Measurements from ENCODE around the gene SLIT1. TPM values are rescaled to one million over a fixed set of nuclear protein-coding genes. Genes with fewer than 3 reads are reported as not detected.
"Not testable (repeated sequence)": the region's sequence is repeated elsewhere in the genome, so short reads cannot be mapped to it uniquely, and the experiment has no call there.

Gene SLIT1
- total RNA-seq, 1 experiment from 2014 or later: not detected

DNA sequence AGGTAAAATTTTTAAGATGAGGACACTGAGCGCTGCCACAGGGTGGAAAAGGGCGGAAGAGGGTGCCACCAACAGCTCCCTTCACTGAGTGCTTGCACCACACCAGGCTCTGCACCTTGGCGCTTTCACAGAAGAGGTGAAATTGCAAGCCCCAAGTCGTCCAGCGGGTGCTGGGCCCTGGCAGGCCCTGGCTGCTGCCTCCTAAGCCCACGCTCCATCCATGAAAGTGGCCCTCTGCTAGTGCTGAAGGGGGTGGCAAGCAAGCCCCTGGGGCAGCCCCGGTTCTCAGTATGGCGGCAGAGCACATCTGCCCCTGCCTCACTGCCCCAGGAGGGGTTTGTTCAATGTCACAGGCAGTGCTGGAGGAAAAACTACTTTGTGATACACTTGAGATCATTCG, 95.1 kb downstream of the SLIT1 start:
- H3K4me3 ChIP-seq: no peak overlapping the region
- no peaks in the 10 kb centered on the region for H3K36me3 ChIP-seq
- H3K27me3 ChIP-seq: 0 out of 2 replicates have a peak, but pooled peaks cover 3% of the 10 kb centered on the region
- DNase-seq: no peak
- H3K9me3 ChIP-seq: no peaks in the 10 kb centered on the region

DNA sequence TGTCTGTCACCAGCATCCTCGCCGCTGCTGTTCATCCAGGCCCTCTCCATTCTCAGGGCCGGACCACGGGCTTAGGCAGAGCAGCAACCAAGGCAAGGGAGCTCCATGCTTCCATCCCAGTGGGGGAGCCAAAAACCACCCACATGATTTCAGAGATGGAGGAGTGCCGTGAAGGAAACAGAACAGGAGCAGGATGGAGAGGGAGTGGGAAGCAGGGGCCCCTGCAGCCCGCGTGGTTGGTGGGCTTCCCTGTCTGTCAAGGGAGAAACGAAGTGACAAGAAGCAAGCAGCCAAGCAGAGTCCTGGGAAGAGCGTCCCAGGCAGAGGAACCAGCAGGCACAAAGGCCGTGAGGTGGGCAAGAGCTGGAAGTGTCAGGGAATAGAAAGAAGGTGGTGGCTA, 95.7 kb downstream of the SLIT1 start:
- Histone ChIP-seq H3K36me3 (no peaks in the 10 kb centered on the region), H3K4me3 (no peak overlapping the region), H3K27me3 (0 out of 2 replicates have a peak, but pooled peaks cover 3% of the 10 kb centered on the region), H3K9me3 (no peaks in the 10 kb centered on the region)
- no peak for DNase-seq

DNA sequence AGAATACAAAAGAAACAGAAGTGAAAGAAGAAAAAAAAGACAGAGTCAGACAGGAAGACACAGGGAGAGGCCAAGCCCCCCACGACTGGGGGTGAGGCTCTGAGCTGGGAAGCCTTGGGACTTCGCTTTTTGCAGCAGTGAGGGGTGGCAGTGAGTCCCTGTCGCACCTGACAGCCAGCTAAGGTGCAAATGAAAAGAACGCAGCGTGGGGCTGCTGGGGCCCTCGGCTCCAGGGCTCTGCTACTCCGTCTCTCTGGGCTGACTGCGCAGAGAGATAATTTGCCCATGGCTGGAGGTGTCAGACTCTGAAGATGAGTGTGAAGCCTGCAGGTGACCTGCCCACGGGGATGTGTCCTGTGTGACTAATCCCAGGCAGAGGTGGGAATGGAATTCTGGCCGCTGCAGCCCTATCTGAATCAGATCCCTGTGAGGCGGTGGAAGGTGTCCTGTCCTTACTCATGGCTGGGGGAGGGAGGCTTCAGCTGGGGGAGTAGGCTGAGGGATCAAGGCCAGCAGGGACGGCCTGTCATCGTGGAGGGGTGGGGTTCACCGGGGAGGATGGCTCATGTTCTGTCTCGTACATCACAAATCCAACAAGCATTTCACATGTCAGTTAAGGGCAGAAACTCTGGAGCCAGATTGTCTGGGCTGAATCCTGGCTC, 96.4 kb downstream of the SLIT1 start:
- Histone ChIP-seq H3K27me3 (0 out of 2 replicates have a peak, but pooled peaks cover 3% of the 10 kb centered on the region), H3K4me3 (no peak overlapping the region), H3K36me3 (no peaks in the 10 kb centered on the region), H3K9me3 (no peaks in the 10 kb centered on the region)
- DNase-seq: no peak

DNA sequence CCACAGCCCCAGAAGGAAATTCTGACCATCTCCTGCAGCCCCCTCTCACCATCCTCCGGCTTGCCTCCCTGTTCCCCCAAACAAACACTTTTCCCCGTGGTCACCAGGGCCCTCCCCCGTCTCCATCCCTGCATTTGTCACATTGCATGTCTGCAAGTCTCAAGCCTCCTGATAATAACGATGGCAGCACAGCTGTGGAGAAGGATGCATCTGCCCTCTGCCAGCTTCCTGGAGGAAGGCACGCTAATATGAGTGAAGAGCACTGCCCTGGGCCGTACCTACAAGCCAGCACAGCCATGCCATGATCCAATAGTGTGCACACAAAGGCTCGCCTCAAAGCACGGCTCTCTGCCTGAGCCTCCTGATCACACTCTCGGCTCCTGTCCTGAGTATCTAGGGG, 98.5 kb downstream of the SLIT1 start:
- Histone ChIP-seq H3K27me3 (0 out of 2 replicates have a peak, but pooled peaks cover 3% of the 10 kb centered on the region), H3K9me3 (no peaks in the 10 kb centered on the region), H3K36me3 (no peaks in the 10 kb centered on the region), H3K4me3 (no peak overlapping the region)
- no peak for DNase-seq

DNA sequence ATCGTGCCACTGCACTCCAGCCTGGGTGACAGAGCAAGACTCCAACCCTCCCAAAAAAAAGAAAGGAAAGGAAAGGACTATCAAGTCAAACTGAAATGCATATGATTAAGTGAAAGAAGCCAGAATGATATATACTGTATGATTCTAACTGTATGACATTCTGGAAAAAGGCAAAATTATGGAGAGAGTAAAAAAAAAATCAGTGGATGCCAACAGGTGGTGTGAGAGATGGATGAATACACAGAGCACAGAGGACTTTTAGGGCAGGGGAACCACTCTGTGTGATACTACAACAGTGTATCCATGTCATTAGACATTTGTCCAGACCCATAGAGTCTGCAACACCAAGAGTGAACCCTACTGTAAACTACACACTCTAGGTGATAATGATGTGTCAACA, 99.2 kb downstream of the SLIT1 start:
- Histone ChIP-seq H3K36me3 (no peaks in the 10 kb centered on the region), H3K9me3 (no peaks in the 10 kb centered on the region), H3K27me3 (0 out of 2 replicates have a peak, but pooled peaks cover 3% of the 10 kb centered on the region), H3K4me3 (no peak overlapping the region)
- no peak for DNase-seq

DNA sequence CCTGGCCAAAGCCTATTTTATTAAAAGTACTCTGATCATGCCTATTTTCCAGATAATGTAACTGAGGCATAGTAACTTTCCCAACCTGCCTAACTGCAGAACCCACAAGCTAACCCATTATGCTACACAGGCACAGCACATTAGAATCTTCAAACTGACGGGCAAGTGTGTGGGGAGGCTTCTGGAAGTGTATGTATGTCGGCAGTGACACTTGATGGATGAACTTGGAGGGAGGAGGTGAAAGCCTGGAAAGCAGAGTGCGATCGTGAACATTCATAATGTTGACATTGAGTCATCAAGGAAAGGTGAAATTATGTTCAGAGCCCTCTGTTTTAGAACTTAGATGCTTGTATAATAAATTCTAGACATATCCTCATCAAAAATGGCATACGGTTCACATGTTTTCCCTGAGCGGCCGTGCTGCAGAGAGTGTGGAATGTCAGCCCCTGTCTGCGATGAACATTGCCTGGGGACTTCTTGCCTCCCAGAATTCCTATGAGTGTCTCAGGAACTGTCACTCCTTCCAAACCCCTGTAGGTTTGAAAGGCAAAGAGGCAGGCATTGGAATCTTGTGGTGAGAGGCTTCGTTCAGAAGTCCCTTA, 102.4 kb downstream of the SLIT1 start:
- Histone ChIP-seq H3K9me3 (no peaks in the 10 kb centered on the region), H3K36me3 (no peaks in the 10 kb centered on the region), H3K27me3 (no peaks in the 10 kb centered on the region), H3K4me3 (no peak overlapping the region)
- no peak for DNase-seq

DNA sequence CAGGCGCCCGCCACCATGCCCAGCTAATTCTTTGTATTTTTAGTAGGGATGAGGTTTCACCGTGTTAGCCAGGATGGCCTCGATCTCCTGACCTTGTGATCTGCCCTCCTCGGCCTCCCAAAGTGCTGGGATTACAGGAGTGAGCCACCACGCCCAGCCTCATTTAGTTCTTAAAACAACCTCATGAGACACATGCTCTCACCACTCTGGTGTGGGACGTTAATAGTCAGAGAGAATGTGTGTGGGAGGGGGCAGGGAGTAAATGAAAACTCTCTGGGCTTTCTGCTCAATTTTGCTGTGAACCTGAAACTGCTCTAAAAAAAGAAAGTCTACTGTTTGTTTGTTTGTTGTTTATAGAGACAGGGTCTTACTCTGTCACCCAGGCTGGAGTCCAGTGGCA, 103.2 kb downstream of the SLIT1 start:
- DNase-seq, H3K9me3 ChIP-seq, H3K4me3 ChIP-seq, H3K36me3 ChIP-seq, H3K27me3 ChIP-seq: not testable (repeated sequence)

DNA sequence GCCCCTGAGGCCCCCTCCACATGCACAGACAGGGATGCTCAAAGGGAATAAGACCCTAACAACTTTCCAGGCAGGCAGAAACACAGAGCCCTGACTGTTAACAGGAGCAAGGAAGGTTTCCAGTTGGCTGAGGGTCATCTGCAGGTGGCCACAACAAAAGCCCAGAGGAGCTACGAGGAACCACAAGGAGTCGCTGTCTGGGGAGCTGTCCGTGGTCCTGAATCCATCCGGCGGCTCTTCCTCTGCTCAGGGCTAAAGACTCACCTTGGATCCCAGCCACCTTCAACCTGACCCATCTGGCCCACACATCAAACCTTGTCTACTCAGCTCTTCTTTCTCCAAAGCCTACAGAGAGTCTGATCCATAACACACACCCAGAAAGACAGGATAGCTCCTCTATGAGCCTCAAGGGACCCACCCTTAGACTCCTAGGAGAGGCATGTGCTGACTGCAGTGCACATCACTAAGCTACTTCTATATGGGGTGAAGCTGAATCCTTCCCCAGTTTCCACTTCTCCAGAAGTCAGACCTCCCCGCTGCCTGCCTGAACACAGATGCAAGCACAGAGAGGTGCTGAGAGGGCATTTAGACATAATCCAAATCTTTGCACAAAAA, 104.0 kb downstream of the SLIT1 start:
- Histone ChIP-seq H3K4me3 (no peak overlapping the region), H3K9me3 (no peaks in the 10 kb centered on the region), H3K36me3 (no peaks in the 10 kb centered on the region), H3K27me3 (no peaks in the 10 kb centered on the region)
- peak; percentile 32 for DNase-seq

DNA sequence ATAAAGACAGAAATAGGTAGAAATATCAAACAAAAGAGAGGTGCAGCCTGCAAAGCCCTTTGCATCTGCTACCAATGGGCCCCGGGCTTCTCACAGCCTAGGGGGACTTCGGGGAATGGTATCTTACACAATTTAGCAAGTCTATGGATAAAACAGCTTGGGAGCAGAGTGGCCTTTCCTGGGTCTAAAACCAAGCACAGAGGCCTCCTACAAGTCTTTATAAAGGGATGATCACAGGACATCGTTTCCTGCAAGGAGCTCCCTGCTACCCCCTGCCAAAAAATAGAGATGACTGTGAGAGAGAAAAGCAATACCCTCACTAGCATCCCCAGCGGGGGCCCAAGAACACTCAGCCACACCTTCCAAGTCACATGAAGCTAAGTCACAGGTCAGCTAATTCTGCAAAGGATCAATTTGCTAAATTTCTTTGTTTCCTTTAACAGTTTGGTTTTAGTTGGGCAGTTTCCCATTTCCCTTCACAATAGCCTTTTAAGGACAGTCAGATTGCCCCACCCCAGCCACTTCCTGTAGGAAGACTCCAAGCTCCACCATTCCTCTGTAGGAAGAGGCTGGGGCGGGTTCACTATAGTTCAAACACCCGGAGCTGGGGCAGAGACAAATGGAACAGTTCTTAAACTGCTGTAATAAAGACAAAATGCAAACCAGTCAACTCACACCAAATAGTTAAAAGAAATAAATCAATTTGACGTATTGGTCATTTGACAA, 105.5 kb downstream of the SLIT1 start:
- no peaks in the 10 kb centered on the region for H3K27me3 ChIP-seq
- no peaks in the 10 kb centered on the region for H3K9me3 ChIP-seq
- DNase-seq: no peak
- no peaks in the 10 kb centered on the region for H3K36me3 ChIP-seq
- H3K4me3 ChIP-seq: no peak overlapping the region

DNA sequence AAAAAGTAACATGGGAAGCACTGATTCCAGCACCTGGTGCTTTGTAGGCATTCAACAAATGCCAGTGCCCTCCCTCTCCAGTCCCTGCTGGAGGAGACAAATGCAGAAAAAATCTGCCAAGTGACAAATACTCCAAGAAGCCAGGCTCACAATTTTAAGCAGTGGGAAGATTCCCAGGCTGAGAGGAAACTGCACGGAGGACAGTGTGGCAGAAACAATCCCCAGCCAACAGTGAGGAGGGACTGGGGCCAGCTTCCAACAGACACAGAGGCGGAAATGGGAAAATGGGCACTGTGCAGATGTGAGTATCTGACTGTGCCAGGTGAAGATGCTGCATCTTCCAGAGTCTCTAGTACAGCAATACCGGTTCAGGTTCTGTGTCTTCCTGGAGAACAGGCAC, 106.3 kb downstream of the SLIT1 start:
- H3K9me3 ChIP-seq: no peaks in the 10 kb centered on the region
- no peak overlapping the region for H3K4me3 ChIP-seq
- no peaks in the 10 kb centered on the region for H3K36me3 ChIP-seq
- no peaks in the 10 kb centered on the region for H3K27me3 ChIP-seq
- no peak for DNase-seq

DNA sequence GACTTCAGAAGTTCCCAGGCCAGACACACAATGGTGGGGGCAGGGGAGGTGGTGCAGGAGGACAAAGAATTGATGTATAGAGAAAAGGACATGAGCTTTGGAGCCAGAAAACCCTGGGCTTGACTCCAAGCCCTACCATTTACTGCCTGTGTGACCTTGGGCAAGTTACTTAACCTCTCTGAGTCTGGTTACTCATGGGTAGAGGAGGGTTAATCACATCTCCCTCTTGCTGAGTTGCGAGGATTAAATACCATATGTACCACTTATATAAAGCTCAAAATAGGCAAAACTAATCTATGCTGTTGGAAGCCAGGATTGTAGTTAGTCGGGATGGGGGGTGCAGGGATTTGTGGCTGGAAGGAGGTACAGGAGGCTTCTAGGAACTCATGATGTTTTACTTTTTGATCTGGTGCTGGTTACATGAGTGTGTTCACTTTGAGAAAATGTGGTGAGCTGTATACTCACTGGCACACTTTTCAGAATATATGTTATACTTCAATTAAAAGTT, 106.8 kb downstream of the SLIT1 start:
- Histone ChIP-seq H3K4me3 (no peak overlapping the region), H3K36me3 (no peaks in the 10 kb centered on the region), H3K27me3 (no peaks in the 10 kb centered on the region), H3K9me3 (no peaks in the 10 kb centered on the region)
- DNase-seq: no peak

DNA sequence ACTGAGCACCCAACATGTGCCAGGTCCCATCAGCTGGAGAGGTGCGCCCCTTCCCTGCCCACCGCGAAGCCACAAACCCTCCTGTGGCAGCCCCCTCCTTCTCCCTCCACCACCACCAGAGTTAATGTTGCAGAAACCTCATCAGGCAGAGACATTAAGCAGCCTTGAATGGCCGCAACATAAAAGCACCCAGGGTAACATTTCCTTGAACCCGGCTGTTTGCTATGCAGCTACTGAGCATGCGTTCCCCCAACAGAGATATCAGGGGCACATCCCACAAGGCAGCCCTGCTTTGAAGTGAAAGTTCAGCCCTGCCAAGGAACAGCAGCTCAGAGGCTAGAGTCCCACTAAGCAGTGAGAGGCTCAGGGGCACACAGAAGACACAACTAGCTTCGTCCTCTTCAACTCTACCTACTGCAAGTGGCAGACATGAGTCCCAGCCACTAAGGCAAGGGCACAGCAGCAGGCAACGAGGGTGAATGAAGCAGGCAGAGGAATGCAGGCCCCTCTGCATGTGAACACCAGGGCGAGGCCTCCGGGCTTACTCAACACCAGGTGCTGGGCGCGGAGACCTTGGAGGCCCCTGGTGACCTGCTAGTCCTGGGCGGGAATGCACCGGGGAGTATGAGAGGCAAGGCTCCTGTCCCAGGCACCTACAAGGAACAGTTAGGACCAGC, 107.4 kb downstream of the SLIT1 start:
- no peak for DNase-seq
- no peaks in the 10 kb centered on the region for H3K9me3 ChIP-seq
- no peaks in the 10 kb centered on the region for H3K36me3 ChIP-seq
- no peak overlapping the region for H3K4me3 ChIP-seq
- H3K27me3 ChIP-seq: no peaks in the 10 kb centered on the region

DNA sequence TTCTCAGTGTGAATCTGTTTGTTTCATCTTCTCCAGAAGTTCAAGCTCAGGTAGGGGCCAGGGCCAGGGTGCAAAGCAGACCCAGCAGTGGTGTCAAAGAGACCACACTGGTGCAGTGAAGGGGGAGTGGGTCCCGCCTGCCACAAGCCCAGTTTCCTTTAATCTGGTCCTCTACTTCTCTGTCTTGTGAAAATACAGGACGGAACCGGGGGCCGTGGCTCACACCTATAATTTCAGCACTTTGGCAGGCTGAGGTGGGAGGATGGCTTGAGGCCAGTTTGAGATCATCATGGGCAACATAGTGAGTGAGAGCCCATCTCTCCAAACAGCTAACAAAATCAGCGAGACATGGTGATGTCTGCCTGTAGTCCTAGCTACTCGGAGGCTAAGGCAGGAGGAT, 109.0 kb downstream of the SLIT1 start:
- H3K36me3 ChIP-seq: no peaks in the 10 kb centered on the region
- H3K9me3 ChIP-seq: no peaks in the 10 kb centered on the region
- H3K4me3 ChIP-seq: no peak overlapping the region
- no peaks in the 10 kb centered on the region for H3K27me3 ChIP-seq
- DNase-seq: no peak

DNA sequence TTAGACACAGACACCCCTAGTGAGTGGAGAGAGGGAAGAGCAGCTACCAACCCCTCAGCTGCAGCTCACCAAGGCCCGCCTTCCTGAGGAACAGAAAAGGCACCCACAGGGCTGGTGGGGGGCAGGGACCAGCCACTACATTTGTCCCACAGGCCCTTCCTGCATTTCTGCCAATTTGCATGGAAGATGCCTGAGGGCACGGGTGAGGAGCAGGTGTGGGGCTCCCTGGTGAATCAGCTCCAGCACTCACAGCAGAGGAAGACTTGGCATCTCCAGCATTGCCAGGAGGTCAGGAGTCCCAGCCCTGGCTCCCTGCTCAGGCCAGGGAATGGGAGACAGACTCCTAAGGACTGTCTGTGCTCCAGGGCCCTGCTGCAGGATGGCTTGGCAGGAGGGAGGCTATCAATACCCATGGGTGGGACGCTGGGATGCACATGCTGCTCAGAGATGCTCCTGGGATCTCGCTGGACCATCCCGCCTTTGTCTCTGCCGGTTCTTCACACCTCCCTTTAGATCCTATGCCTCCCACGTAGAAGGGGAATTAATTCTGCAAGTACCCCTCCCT, 109.7 kb downstream of the SLIT1 start:
- Histone ChIP-seq H3K9me3 (no peaks in the 10 kb centered on the region), H3K4me3 (no peak overlapping the region), H3K36me3 (no peaks in the 10 kb centered on the region), H3K27me3 (no peaks in the 10 kb centered on the region)
- no peak for DNase-seq

DNA sequence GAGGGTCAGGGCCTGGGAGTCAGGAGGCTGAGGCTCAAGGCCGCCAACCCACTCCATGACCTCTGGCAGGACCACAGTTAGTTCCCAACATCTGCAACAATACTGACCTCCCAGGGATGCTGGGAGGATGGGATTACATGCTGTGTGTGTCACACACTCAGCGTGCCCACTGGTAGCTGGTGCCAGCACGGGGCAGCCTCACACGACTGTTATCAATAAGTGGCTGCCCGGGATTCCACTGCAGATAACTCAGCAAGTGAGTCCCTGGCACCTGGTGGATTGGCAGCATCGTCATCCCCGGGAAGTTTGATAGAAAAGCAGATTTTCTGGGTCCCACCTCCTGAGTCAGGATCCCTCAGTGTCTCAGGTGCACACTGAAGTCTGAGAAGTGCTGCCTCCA, 110.3 kb downstream of the SLIT1 start:
- Histone ChIP-seq H3K27me3 (no peaks in the 10 kb centered on the region), H3K9me3 (no peaks in the 10 kb centered on the region), H3K36me3 (no peaks in the 10 kb centered on the region), H3K4me3 (no peak overlapping the region)
- DNase-seq: no peak
